Middle frontal gyrus (tissue), 1 donor: ENCODE results near the gene ARHGEF28.

Experiments
- DNase-seq: peaks from one replicate; pipeline ENCODE4 v3.0.0-alpha.2; 2015; ENCODE audit warnings: low spot score; ENCODE audit errors: extremely low spot score

ARHGEF28 gene

GRCh38 chr5:73692166-73692640 is 66.2 kb downstream of the ARHGEF28 start:
- DNase-seq = no peak

GRCh38 chr5:73692981-73693380 is 67.0 kb downstream of the ARHGEF28 start:
- DNase-seq = no peak

- no peak for DNase-seq
These were observed 67.6 kb downstream of the ARHGEF28 start for GRCh38 chr5:73693573-73694061.

- DNase-seq = no peak
These were observed 68.1 kb downstream of the ARHGEF28 start for GRCh38 chr5:73694089-73694488.

- DNase-seq = no peak
These were observed 72.0 kb downstream of the ARHGEF28 start for GRCh38 chr5:73698011-73698410.

GRCh38 chr5:73701566-73701965 is 75.6 kb downstream of the ARHGEF28 start:
- DNase-seq = no peak

GRCh38 chr5:73702534-73702933 is 76.5 kb downstream of the ARHGEF28 start:
- no peak for DNase-seq

GRCh38 chr5:73702951-73703350 is 77.0 kb downstream of the ARHGEF28 start:
- DNase-seq = no peak

- no peak for DNase-seq
These were observed 79.4 kb downstream of the ARHGEF28 start for GRCh38 chr5:73705364-73705763.

GRCh38 chr5:73706963-73707362 is 81.0 kb downstream of the ARHGEF28 start:
- no peak for DNase-seq

- DNase-seq = no peak
These were observed 83.6 kb downstream of the ARHGEF28 start for GRCh38 chr5:73709536-73710129.

- DNase-seq = no peak
These were observed 90.3 kb downstream of the ARHGEF28 start for GRCh38 chr5:73716284-73716808.

- DNase-seq = no peak
These were observed 92.8 kb downstream of the ARHGEF28 start for GRCh38 chr5:73718762-73719161.

GRCh38 chr5:73719632-73720031 is 93.6 kb downstream of the ARHGEF28 start:
- no peak for DNase-seq

- no peak for DNase-seq
These were observed 96.2 kb downstream of the ARHGEF28 start for GRCh38 chr5:73722231-73722630.

- DNase-seq = no peak
These were observed 100.1 kb downstream of the ARHGEF28 start for GRCh38 chr5:73726071-73726470.

GRCh38 chr5:73726606-73727231 is 100.7 kb downstream of the ARHGEF28 start:
- DNase-seq = no peak

GRCh38 chr5:73727470-73727869 is 101.5 kb downstream of the ARHGEF28 start:
- no peak for DNase-seq

- DNase-seq = no peak
These were observed 102.7 kb downstream of the ARHGEF28 start for GRCh38 chr5:73728493-73729273.

GRCh38 chr5:73729329-73729728 is 103.3 kb downstream of the ARHGEF28 start:
- no peak for DNase-seq

- DNase-seq = no peak
These were observed 106.0 kb downstream of the ARHGEF28 start for GRCh38 chr5:73732045-73732444.

- no peak for DNase-seq
These were observed 107.2 kb downstream of the ARHGEF28 start for GRCh38 chr5:73733219-73733618.
